Activated naive CD4-positive, alpha-beta T cell treated with anti-CD3 and anti-CD28 coated beads, Interleukin-2, amount 10 ng/mL, durations not matched to agents 7 days and 5 days (primary cell): ENCODE measurements around the gene SORBS2.

Experiments
- CTCF ChIA-PET: fragments of 350-600 bp; sonication (Branson Sonifier 250); formaldehyde crosslinking; loops from one replicate; lab custom pipeline; 2021; ENCODE audit warnings: antibody characterized with exemption; lab: Charles Lee
- DNase-seq: peaks from one replicate; pipeline ENCODE4 v3.0.0-alpha.2; 2020
- H3K27ac Mint-ChIP-seq: one replicate; pipeline ENCODE4 v1.8.0; 2021; ENCODE audit warnings: mild to moderate bottlenecking, moderate library complexity, mixed read lengths
- H3K27me3 Mint-ChIP-seq: one replicate; pipeline ENCODE4 v1.8.0; 2021; ENCODE audit warnings: mild to moderate bottlenecking, mixed read lengths
- H3K36me3 Mint-ChIP-seq: one replicate; pipeline ENCODE4 v1.8.0; 2021; ENCODE audit warnings: mixed read lengths
- H3K4me1 Mint-ChIP-seq: one replicate; pipeline ENCODE4 v1.8.0; 2021; ENCODE audit warnings: mixed read lengths
- H3K4me3 Mint-ChIP-seq: one replicate; pipeline ENCODE4 v1.8.0; 2021; ENCODE audit warnings: mild to moderate bottlenecking, moderate library complexity, mixed read lengths
- H3K9me3 Mint-ChIP-seq: one replicate; pipeline ENCODE4 v1.8.0; 2021; ENCODE audit warnings: mixed read lengths

The SORBS2 gene

GRCh38 chr4:185826381-185826780 is 14.4 kb upstream of the SORBS2 start:
- Mint-ChIP-seq H3K27me3 (no peaks in the 10 kb centered on the region), H3K27ac (no peak overlapping the region), H3K4me3 (no peak overlapping the region), H3K9me3 (no peaks in the 10 kb centered on the region), H3K4me1 (no peaks in the 10 kb centered on the region), H3K36me3 (no peaks in the 10 kb centered on the region)
- DNase-seq, result no peak
- CTCF ChIA-PET, result no interaction called here

GRCh38 chr4:185825737-185826136 is 13.7 kb upstream of the SORBS2 start:
- Mint-ChIP-seq H3K4me3 (no peak overlapping the region), H3K9me3 (no peaks in the 10 kb centered on the region), H3K27ac (no peak overlapping the region), H3K27me3 (no peaks in the 10 kb centered on the region), H3K36me3 (no peaks in the 10 kb centered on the region), H3K4me1 (no peaks in the 10 kb centered on the region)
- CTCF ChIA-PET, result no interaction called here
- no peak for DNase-seq

GRCh38 chr4:185822791-185823190 is 10.8 kb upstream of the SORBS2 start:
- H3K4me1 Mint-ChIP-seq, result no peaks in the 10 kb centered on the region
- CTCF ChIA-PET, result no interaction called here
- no peak for DNase-seq
- H3K9me3 Mint-ChIP-seq, result no peaks in the 10 kb centered on the region
- H3K27me3 Mint-ChIP-seq, result no peaks in the 10 kb centered on the region
- no peak overlapping the region for H3K27ac Mint-ChIP-seq
- no peak overlapping the region for H3K4me3 Mint-ChIP-seq
- H3K36me3 Mint-ChIP-seq, result no peaks in the 10 kb centered on the region

GRCh38 chr4:185821029-185821419 is 9.0 kb upstream of the SORBS2 start:
- no peak for DNase-seq
- Mint-ChIP-seq H3K4me1 (no peaks in the 10 kb centered on the region), H3K27me3 (no peaks in the 10 kb centered on the region), H3K36me3 (no peaks in the 10 kb centered on the region), H3K27ac (no peak overlapping the region), H3K9me3 (no peaks in the 10 kb centered on the region), H3K4me3 (no peak overlapping the region)
- CTCF ChIA-PET, result no interaction called here

GRCh38 chr4:185820146-185821028 is 8.4 kb upstream of the SORBS2 start:
- H3K36me3 Mint-ChIP-seq, result no peaks in the 10 kb centered on the region
- CTCF ChIA-PET, result no interaction called here
- no peak overlapping the region for H3K27ac Mint-ChIP-seq
- DNase-seq, result no peak
- no peaks in the 10 kb centered on the region for H3K9me3 Mint-ChIP-seq
- H3K4me1 Mint-ChIP-seq, result no peaks in the 10 kb centered on the region
- no peaks in the 10 kb centered on the region for H3K27me3 Mint-ChIP-seq
- no peak overlapping the region for H3K4me3 Mint-ChIP-seq

GRCh38 chr4:185819144-185819543 is 7.2 kb upstream of the SORBS2 start:
- Mint-ChIP-seq H3K36me3 (no peaks in the 10 kb centered on the region), H3K27me3 (no peaks in the 10 kb centered on the region), H3K4me3 (no peak overlapping the region), H3K27ac (no peak overlapping the region), H3K4me1 (no peaks in the 10 kb centered on the region), H3K9me3 (no peaks in the 10 kb centered on the region)
- CTCF ChIA-PET, result no interaction called here
- DNase-seq, result no peak

- Mint-ChIP-seq H3K4me3 (no peak overlapping the region), H3K36me3 (no peaks in the 10 kb centered on the region), H3K27ac (no peak overlapping the region), H3K27me3 (no peaks in the 10 kb centered on the region), H3K9me3 (no peaks in the 10 kb centered on the region), H3K4me1 (no peaks in the 10 kb centered on the region)
- CTCF ChIA-PET, result no interaction called here
- no peak for DNase-seq
These were observed 5.4 kb upstream of the SORBS2 start for GRCh38 chr4:185817403-185817818.

GRCh38 chr4:185813133-185813532 is 1.1 kb upstream of the SORBS2 start:
- Mint-ChIP-seq H3K27ac (no peak overlapping the region), H3K4me1 (no peaks in the 10 kb centered on the region), H3K9me3 (no peaks in the 10 kb centered on the region), H3K36me3 (no peaks in the 10 kb centered on the region), H3K4me3 (no peak overlapping the region), H3K27me3 (peaks cover 4% of the 10 kb centered on the region)
- DNase-seq, result no peak
- CTCF ChIA-PET, result no interaction called here

GRCh38 chr4:185810746-185811508 is 1.1 kb downstream of the SORBS2 start:
- H3K27me3 Mint-ChIP-seq, result peaks cover 4% of the 10 kb centered on the region
- no peaks in the 10 kb centered on the region for H3K9me3 Mint-ChIP-seq
- H3K36me3 Mint-ChIP-seq, result no peaks in the 10 kb centered on the region
- H3K4me1 Mint-ChIP-seq, result no peaks in the 10 kb centered on the region
- no peak overlapping the region for H3K27ac Mint-ChIP-seq
- no peak for DNase-seq
- no peak overlapping the region for H3K4me3 Mint-ChIP-seq
- CTCF ChIA-PET, result no interaction called here

- Mint-ChIP-seq H3K27ac (no peak overlapping the region), H3K4me1 (no peaks in the 10 kb centered on the region), H3K36me3 (no peaks in the 10 kb centered on the region), H3K27me3 (peaks cover 4% of the 10 kb centered on the region), H3K4me3 (no peak overlapping the region), H3K9me3 (no peaks in the 10 kb centered on the region)
- no peak for DNase-seq
- CTCF ChIA-PET, result no interaction called here
These were observed 2.4 kb downstream of the SORBS2 start for GRCh38 chr4:185809533-185810071.

- Mint-ChIP-seq H3K36me3 (no peaks in the 10 kb centered on the region), H3K27ac (no peak overlapping the region), H3K4me3 (no peak overlapping the region), H3K4me1 (no peaks in the 10 kb centered on the region), H3K9me3 (no peaks in the 10 kb centered on the region), H3K27me3 (peaks cover 4% of the 10 kb centered on the region)
- CTCF ChIA-PET, result no interaction called here
- DNase-seq, result no peak
These were observed 2.9 kb downstream of the SORBS2 start for GRCh38 chr4:185809121-185809520.

GRCh38 chr4:185805979-185806378 is 6.0 kb downstream of the SORBS2 start:
- Mint-ChIP-seq H3K4me1 (no peaks in the 10 kb centered on the region), H3K9me3 (no peaks in the 10 kb centered on the region), H3K36me3 (no peaks in the 10 kb centered on the region), H3K4me3 (no peak overlapping the region), H3K27me3 (no peaks in the 10 kb centered on the region), H3K27ac (no peak overlapping the region)
- CTCF ChIA-PET, result no interaction called here
- no peak for DNase-seq

- CTCF ChIA-PET, result no interaction called here
- no peaks in the 10 kb centered on the region for H3K27me3 Mint-ChIP-seq
- no peaks in the 10 kb centered on the region for H3K9me3 Mint-ChIP-seq
- no peaks in the 10 kb centered on the region for H3K4me1 Mint-ChIP-seq
- no peak overlapping the region for H3K27ac Mint-ChIP-seq
- H3K36me3 Mint-ChIP-seq, result no peaks in the 10 kb centered on the region
- no peak overlapping the region for H3K4me3 Mint-ChIP-seq
- no peak for DNase-seq
These were observed 6.7 kb downstream of the SORBS2 start for GRCh38 chr4:185805262-185805802.

GRCh38 chr4:185803022-185803421 is 9.0 kb downstream of the SORBS2 start:
- no peaks in the 10 kb centered on the region for H3K27me3 Mint-ChIP-seq
- no peaks in the 10 kb centered on the region for H3K9me3 Mint-ChIP-seq
- no peak overlapping the region for H3K27ac Mint-ChIP-seq
- H3K4me1 Mint-ChIP-seq, result no peaks in the 10 kb centered on the region
- no peaks in the 10 kb centered on the region for H3K36me3 Mint-ChIP-seq
- DNase-seq, result no peak
- CTCF ChIA-PET, result no interaction called here
- no peak overlapping the region for H3K4me3 Mint-ChIP-seq
